GM21526 (cell line): ENCODE data around the gene ANXA2.

Experiments used
- ATAC-seq: cut with Tn5 transposase; IDR thresholded peaks from one replicate; pipeline ENCODE4 v1.9.1; 2021; ENCODE audit warnings: moderate library complexity; ENCODE audit not compliant: unreplicated experiment, low FRiP score

Gene ANXA2

GRCh38 chr15:60316961-60317360, 80.8 kb downstream of the ANXA2 start:
- no peak for ATAC-seq

- no peak for ATAC-seq
Measured at GRCh38 chr15:60315878-60316277, 81.9 kb downstream of the ANXA2 start.

- ATAC-seq, result no peak
Measured at GRCh38 chr15:60313906-60314305, 83.9 kb downstream of the ANXA2 start.

GRCh38 chr15:60307034-60307433, 90.8 kb downstream of the ANXA2 start:
- ATAC-seq, result no peak

GRCh38 chr15:60301024-60301423, 96.8 kb downstream of the ANXA2 start:
- ATAC-seq, result no peak

- no peak for ATAC-seq
Measured at GRCh38 chr15:60299452-60300047, 98.2 kb downstream of the ANXA2 start.
